Heart right ventricle (tissue), 16 donors: Measurements from ENCODE around the gene FUT8. TPM values are rescaled to one million over a fixed set of nuclear protein-coding genes. Genes with fewer than 3 reads are reported as not detected.
"Not testable (repeated sequence)": the region's sequence is repeated elsewhere in the genome, so short reads cannot be mapped to it uniquely, and the experiment has no call there.

Experiments
- ATAC-seq, 8 donors: fragments of 200-7000 bp; cut with Tn5 transposase; one replicate each; pipeline ENCODE4 v1.9.1; 2020; ENCODE audit warnings: mild to moderate bottlenecking in 8 of 8, moderate library complexity in 8 of 8, moderate number of reproducible peaks in 1 of 8
- DNase-seq, 2 donors: peaks; one replicate each; pipeline ENCODE4 v3.0.0-alpha.2; 2020
- H3K27ac ChIP-seq, 10 donors: fragments of 200-600 bp; sonication (generic) in 2 of 10; one replicate each; pipeline versions ENCODE4 v1.5.0 to v1.8.0; 2020 to 2022; ENCODE audit warnings: mild to moderate bottlenecking in 3 of 10
- H3K27me3 ChIP-seq, 7 donors: fragments of 200-600 bp; one replicate each; pipeline ENCODE4 v1.8.0; 2021 to 2022; ENCODE audit warnings: mild to moderate bottlenecking in 2 of 7
- H3K36me3 ChIP-seq, 9 donors: fragments of 200-600 bp; sonication (generic) in 1 of 9; one replicate each; pipeline versions ENCODE4 v1.5.0 to v1.8.0; 2020 to 2022; ENCODE audit warnings: mild to moderate bottlenecking in 2 of 9
- H3K4me1 ChIP-seq, 9 donors: fragments of 200-600 bp; sonication (generic) in 1 of 9; one replicate each; pipeline versions ENCODE4 v1.5.0 to v1.8.0; 2020 to 2022; ENCODE audit warnings: mild to moderate bottlenecking in 4 of 9
- H3K4me3 ChIP-seq, 10 donors: fragments of 200-600 bp; sonication (generic) in 2 of 10; one replicate each; pipeline versions ENCODE4 v1.5.0 to v1.8.0; 2020 to 2022; ENCODE audit warnings: mild to moderate bottlenecking in 7 of 10, moderate library complexity in 2 of 10
- H3K9me3 ChIP-seq, 11 donors: fragments of 200-600 bp in 10 of 11; sonication (generic) in 2 of 11; one replicate each; pipeline versions ENCODE4 v1.5.0 to v1.8.0; 2013 to 2022; ENCODE audit warnings: mild to moderate bottlenecking in 2 of 11, control low read depth in 1 of 11, moderate library complexity in 1 of 11
- WGBS, 2 donors: extraction: QIAGEN DNeasy Blood & Tissue Kit; methylation state at CpG; one replicate each; pipeline ENCODE4 v1.1.7; 2013; ENCODE audit warnings: inconsistent platforms in 1 of 2; 5-methylcytosine and 5-hydroxymethylcytosine counted together
- intact Hi-C, 10 donors: fragments of 100-400 bp; cut with DNase I; formaldehyde crosslinking; loops; one replicate each; pipeline versions ENCODE4 v1.11.1 to v1.14.2; 2022
- polyA plus RNA-seq, 2 donors: library from polyadenylated mRNA; stranded (reverse); fragments of 200-250 nt; gene quantifications; one replicate each; pipeline ENCODE4 v1.2.3, GENCODE V29; 2013
- total RNA-seq, 10 donors: library from RNA; stranded (reverse); fragmentation: NEBNext Ultra II Directional in 3 of 10; extraction: Animal tissue kit (Norgen Biotek cat#: 25700) in 3 of 10; gene quantifications; one replicate each; pipeline versions ENCODE4 v1.2.1 to v1.2.4, GENCODE V29; 2021 to 2023
- TF ChIP-seq, protein P1 (sequence below), 9 donors: fragments of 200-600 bp; sonication (generic) in 2 of 9; IDR thresholded peaks; one replicate each; pipeline versions ENCODE4 v1.5.0 to v1.8.0; 2021 to 2022; ENCODE audit warnings: antibody characterized with exemption in 9 of 9, mild to moderate bottlenecking in 5 of 9, moderate library complexity in 1 of 9
- donor health status: Arrhythmogenic right ventricular cardiomyopathy.
- donor health status: ischemic (EF 13 %, LVEDD 7.1; RV severe dilation, severe dysfunction).
- donor health status: healthy with polysubstance abuse.
- donor health status: DM: no; HTN: yes; CAD: no.
- donor health status: DM: no; HTN: no; CAD: no.
- donor health status: ischemic (EF 25% LVEDD 6.9; RV normal size, moderate dysfunction).
- donor health status: ischemic (EF 25% LVEDD 5.7; RV mildly dilated, moderate dysfunction).
- donor health status: healthy.
- donor health status: DM: yes; HTN: yes; CAD: no.
- donor health status: Ischemic cardiomyopathy.
- donor health status: ischemic (EF 35%, LVEDD 5.7; RV mildly dilated, moderate dysfunction).
- donor health status: nonischemic (EF 11% LVEDD 7.7; RV severe dilation, severe dysfunction).
- donor health status: DM: yes; HTN: yes; CAD: no.
- donor health status: PGD.
- donor health status: ischemic (EF 29% LVEDD 5.4; RV normal size, mild dysfunction).
- donor health status: nonischemic (EF 23%, LVEDD 6.1; RV moderate dilation, normal function).

FUT8 gene
- total and polyA plus RNA-seq, 12 donors: 2.9 to 16.1 (median 9.9) TPM

GRCh38 chr14:65461730-65462129, 49.2 kb downstream of the FUT8 start:
- no peak overlapping the region for H3K27ac ChIP-seq
- H3K4me3 ChIP-seq: no peak overlapping the region
- peaks cover 0 to 9% (median 0%) of the 10 kb centered on the region in 11 donors for H3K9me3 ChIP-seq
- H3K27me3 ChIP-seq: no peaks in the 10 kb centered on the region
- 71 to 73% methylated on average over 2 of the region's 2 CpGs for WGBS, 2 donors
- intact Hi-C loops: no loop called here
- peaks cover 0 to 39% (median 7%) of the 10 kb centered on the region in 9 donors for H3K36me3 ChIP-seq
- H3K4me1 ChIP-seq: peaks cover 0 to 10% (median 0%) of the 10 kb centered on the region in 9 donors
- no peak for DNase-seq
- TF ChIP-seq, protein P1, sequence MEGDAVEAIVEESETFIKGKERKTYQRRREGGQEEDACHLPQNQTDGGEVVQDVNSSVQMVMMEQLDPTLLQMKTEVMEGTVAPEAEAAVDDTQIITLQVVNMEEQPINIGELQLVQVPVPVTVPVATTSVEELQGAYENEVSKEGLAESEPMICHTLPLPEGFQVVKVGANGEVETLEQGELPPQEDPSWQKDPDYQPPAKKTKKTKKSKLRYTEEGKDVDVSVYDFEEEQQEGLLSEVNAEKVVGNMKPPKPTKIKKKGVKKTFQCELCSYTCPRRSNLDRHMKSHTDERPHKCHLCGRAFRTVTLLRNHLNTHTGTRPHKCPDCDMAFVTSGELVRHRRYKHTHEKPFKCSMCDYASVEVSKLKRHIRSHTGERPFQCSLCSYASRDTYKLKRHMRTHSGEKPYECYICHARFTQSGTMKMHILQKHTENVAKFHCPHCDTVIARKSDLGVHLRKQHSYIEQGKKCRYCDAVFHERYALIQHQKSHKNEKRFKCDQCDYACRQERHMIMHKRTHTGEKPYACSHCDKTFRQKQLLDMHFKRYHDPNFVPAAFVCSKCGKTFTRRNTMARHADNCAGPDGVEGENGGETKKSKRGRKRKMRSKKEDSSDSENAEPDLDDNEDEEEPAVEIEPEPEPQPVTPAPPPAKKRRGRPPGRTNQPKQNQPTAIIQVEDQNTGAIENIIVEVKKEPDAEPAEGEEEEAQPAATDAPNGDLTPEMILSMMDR (IDR thresholded peaks at IDR 0.05): no peak
- ATAC-seq: no peak

- TF ChIP-seq, protein P1 (IDR thresholded peaks at IDR 0.05): no peak
- Histone ChIP-seq H3K27me3 (no peaks in the 10 kb centered on the region), H3K9me3 (peaks cover 0 to 9% (median 0%) of the 10 kb centered on the region in 11 donors), H3K4me3 (no peak overlapping the region), H3K27ac (no peak overlapping the region), H3K4me1 (peaks cover 0 to 10% (median 0%) of the 10 kb centered on the region in 9 donors), H3K36me3 (peaks cover 0 to 34% (median 7%) of the 10 kb centered on the region in 9 donors)
- ATAC-seq: no peak
- no peak for DNase-seq
- intact Hi-C loops: no loop called here
- 83 to 87% methylated on average over 3 of the region's 3 CpGs for WGBS, 2 donors
Measured at GRCh38 chr14:65462411-65462810, 49.9 kb downstream of the FUT8 start.

- Histone ChIP-seq H3K4me3 (no peak overlapping the region), H3K36me3 (peaks cover 0 to 9% (median 0%) of the 10 kb centered on the region in 9 donors), H3K27ac (no peak overlapping the region), H3K4me1 (peaks cover 0 to 10% (median 0%) of the 10 kb centered on the region in 9 donors), H3K9me3 (no peaks in the 10 kb centered on the region), H3K27me3 (no peaks in the 10 kb centered on the region)
- TF ChIP-seq, protein P1 (IDR thresholded peaks at IDR 0.05): no peak
- 95 to 100% methylated on average over 1 of the region's 1 CpG for WGBS, 2 donors
- DNase-seq: no peak
- intact Hi-C loops: no loop called here
- ATAC-seq: no peak
Measured at GRCh38 chr14:65465584-65465983, 53.1 kb downstream of the FUT8 start.

DNA sequence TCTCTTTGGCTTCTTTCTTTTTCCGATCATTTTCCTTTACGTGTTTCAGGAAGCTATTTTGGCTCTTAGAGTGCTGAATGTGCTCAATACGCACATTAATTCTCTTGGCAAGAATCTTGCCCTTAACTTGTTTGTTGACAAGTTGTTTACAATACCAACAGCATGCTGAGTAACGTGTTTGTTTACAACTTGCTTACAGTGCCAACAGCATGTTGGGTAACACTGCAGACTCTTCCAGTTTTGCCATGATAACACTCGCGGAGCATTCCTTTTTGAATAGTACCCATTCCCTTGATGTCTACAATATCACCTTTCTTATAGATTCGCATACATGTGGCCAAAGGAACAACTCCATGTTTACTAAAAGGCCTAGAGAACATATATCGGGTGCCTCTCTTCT, 55.4 kb downstream of the FUT8 start:
- H3K4me3 ChIP-seq, H3K27me3 ChIP-seq, DNase-seq, H3K36me3 ChIP-seq, H3K9me3 ChIP-seq, intact Hi-C loops, H3K27ac ChIP-seq, ATAC-seq: not testable (repeated sequence)
- 93 to 96% methylated on average over 8 of the region's 8 CpGs for WGBS, 2 donors
- H3K4me1 ChIP-seq: peaks cover 0 to 12% (median 0%) of the 10 kb centered on the region in 9 donors

- DNase-seq: no peak
- 77 to 79% methylated on average over 11 of the region's 11 CpGs for WGBS, 2 donors
- peaks cover 0 to 12% (median 0%) of the 10 kb centered on the region in 9 donors for H3K4me1 ChIP-seq
- intact Hi-C loops: no loop called here
- no peaks in the 10 kb centered on the region for H3K27me3 ChIP-seq
- no peaks in the 10 kb centered on the region for H3K9me3 ChIP-seq
- TF ChIP-seq, protein P1 (IDR thresholded peaks at IDR 0.05): no peak
- H3K4me3 ChIP-seq: no peak overlapping the region
- peaks cover 0 to 5% (median 0%) of the 10 kb centered on the region in 9 donors for H3K36me3 ChIP-seq
- ATAC-seq: no peak
- H3K27ac ChIP-seq: no peak overlapping the region
Measured at GRCh38 chr14:65469903-65470302, 57.4 kb downstream of the FUT8 start.
